CD4-positive, alpha-beta T cell treated with Interleukin-4 for 1 hour (primary cell): ENCODE measurements around the gene UNC45B.
"Not testable (repeated sequence)": the region's sequence is repeated elsewhere in the genome, so short reads cannot be mapped to it uniquely, and the experiment has no call there.

Experiments
- DNase-seq, 2 donors: peaks; one replicate each; pipeline ENCODE4 v3.0.0-alpha.2; 2020 to 2022

The UNC45B gene, protein sequence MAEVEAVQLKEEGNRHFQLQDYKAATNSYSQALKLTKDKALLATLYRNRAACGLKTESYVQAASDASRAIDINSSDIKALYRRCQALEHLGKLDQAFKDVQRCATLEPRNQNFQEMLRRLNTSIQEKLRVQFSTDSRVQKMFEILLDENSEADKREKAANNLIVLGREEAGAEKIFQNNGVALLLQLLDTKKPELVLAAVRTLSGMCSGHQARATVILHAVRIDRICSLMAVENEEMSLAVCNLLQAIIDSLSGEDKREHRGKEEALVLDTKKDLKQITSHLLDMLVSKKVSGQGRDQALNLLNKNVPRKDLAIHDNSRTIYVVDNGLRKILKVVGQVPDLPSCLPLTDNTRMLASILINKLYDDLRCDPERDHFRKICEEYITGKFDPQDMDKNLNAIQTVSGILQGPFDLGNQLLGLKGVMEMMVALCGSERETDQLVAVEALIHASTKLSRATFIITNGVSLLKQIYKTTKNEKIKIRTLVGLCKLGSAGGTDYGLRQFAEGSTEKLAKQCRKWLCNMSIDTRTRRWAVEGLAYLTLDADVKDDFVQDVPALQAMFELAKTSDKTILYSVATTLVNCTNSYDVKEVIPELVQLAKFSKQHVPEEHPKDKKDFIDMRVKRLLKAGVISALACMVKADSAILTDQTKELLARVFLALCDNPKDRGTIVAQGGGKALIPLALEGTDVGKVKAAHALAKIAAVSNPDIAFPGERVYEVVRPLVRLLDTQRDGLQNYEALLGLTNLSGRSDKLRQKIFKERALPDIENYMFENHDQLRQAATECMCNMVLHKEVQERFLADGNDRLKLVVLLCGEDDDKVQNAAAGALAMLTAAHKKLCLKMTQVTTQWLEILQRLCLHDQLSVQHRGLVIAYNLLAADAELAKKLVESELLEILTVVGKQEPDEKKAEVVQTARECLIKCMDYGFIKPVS

DNA sequence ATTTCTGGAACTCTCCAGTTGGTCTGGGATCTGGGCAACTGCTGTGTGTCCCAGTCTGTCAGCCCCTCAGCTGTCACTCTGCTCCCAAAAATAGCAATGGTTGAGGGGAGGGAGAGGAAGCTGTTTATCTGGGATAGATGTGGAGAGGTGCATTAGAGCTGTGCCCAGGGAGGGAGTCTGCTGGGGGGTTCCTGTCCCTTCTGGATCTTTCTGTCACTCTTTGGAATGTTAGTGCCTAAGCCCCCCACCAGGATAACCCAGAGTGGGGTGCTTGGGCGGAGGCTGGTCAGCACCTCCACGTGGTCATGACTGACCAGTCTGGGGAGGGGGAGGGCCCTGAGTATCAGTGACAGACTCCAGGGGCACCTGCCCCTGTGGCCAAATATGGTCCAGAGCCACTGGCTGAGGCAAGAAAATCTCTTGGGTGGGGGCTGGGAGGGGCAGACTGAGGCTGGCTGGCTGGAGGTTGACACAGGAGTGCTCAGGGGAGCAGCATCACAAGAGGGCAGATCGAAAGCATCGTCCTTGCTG, at the start of gene UNC45B:
Gene UNC45B (plus strand): TSS at position 443 of the 531 bp plus-strand sequence. CDS start 447 bp downstream, outside the sequence.
- no peak for DNase-seq

DNA sequence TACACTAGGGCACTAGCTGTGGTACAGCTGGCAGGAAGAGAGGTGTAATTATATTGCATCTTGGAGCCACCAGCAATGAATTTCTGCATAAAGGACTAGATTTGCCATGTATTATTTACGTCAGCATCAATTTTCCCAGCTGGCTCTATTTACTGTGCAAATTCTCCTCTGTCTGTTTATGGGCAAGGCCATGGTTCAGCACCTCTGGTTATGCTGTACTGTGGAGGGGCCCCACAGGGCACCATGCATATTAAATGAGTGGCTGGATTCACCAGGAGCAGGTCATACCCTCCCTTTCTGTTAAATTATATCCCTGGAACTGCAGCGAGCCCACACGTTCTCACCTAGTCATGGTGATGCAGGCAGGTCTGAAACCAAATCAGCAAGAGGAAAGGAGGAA, 47.7 kb upstream of the UNC45B start:
- DNase-seq: no peak

DNA sequence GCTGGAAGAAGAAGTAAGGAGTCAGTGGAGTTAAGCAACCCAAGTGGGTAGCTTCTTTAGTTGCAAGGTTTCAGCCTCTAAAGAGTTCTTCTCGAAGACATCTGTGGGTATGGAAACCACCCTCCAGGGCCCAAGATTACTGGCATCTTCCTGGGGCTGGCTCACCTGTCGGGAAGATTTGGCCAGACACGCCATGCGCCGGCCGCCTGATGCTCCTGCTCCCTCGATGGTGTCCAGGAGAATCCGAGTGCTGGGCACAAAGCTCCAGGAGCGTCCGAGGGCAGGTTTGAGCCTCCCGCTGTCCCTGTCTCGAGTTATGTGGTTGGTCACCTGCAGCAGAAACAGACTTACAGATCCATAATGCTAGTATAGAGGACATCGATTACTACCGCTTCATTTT, 46.6 kb upstream of the UNC45B start:
- DNase-seq: no peak

DNA sequence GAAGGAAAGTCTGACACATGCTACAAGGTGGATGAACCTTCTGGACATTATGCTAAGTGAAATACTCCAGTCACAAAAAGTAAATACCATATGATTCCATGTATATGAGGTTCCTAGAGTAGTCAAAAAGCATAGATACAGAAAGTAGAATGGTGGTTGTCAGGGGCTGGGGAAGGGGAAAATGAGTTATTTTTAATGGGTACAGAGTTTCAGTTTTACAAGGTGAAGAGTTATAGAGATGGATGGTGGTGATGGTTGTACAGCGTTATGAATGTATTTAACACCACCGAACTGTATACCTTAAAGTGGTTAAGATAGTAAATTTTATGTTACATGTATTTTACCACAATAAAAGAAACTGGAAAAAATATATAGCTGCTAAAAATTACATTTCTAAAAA, 45.9 kb upstream of the UNC45B start:
- no peak for DNase-seq

DNA sequence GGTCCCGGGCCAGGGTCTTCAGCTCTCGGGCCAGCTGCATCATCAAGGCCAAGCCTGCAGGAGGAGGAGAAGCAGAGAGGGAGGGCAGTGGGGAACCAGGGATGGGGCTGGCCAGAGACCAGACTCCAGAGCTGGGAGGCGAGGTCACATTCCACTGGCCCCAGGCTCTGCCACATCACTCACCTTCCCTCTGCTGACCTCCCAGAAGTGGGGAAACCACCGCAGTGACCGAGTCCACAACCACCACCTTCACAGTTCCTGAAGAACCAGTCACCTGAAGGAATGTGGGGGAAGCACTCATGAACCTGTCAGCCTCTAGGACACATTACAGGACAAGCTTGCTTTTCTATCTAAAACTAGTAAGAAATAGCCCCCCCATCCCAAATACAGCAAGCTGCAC, 44.3 kb upstream of the UNC45B start:
- DNase-seq: no peak

DNA sequence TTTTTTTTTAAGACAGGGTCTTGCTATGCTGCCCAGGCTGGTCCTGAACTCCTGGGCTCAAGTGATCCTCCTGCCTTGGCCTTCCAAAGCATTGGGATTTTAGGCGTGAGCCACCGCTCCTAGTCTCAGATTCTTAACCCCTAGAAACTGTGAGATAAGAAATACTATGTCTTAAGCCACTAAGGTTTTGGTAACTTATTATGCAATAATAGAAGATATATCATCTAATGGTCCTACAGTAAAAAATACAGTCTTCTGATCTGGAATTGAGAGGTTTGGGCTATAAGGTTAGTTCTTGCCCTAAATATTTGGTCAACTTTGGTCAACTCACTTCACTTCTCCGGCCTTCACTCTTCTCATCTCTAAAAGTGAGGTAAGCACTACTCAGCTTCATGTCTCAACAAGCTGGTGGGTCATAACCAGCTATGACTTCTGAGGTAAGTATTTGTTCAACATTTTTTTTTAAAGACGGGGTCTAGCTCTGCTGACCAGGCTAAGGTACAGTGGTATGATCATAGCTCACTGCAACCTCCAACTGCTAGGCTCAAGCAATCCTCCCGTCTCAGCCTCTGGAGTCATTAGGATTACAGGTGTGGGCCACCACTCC, 42.7 kb upstream of the UNC45B start:
- DNase-seq: no peak

DNA sequence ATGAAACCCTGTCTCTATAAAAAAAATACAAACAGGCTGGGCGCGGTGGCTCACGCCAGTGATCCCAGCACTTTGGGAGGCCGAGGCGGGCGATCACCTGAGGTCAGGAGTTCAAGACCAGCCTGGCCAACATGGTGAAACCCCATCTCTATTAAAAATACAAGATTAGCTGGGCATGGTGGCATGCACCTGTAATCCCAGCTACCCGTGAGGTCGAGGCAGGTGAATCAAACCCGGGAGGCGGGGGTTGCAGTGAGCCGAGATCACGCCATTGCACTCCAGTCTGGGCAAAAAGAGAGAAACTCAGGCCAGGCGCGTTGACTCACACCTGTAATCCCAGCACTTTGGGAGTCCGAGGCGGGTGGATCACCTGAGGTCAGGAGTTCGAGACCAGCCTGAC, 36.8 kb upstream of the UNC45B start:
- DNase-seq: not testable (repeated sequence)

DNA sequence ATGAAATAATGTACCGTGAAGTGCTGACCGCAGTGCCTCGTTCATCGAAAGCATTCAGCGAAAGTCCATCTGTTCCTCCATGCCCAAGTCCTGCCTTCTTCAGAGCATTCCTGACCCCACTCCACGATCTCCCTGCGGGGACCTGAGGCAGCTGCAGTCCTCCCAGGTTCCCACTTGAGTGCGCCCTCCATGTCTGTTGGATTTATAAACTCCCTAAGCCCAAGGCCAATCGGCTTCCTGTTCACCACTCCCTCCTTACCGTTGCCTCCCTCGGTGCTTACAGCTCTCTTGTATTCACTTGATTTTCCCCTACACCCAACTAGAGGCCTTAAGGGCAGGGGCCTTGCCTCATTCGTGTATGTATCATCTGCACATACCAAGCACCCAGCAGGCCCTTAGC, 30.8 kb upstream of the UNC45B start:
- no peak for DNase-seq

DNA sequence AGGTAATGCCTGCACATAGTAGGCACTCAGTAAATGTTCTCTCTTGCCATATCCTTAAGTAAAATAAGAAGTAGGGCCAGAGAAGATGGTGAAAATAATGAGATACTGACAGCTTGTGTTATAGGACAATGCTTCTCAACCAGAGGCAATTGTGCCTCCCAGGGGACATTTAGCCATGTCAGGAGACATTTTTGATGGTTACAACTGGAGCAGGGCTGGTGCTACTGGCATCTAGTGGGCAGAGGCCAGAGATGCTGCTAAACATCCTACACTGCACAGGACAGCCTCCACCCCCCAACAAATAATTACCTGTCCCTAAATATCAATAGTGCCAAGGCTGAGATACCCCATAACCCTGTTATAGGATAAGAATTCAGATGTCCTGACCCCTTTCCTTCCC, 29.6 kb upstream of the UNC45B start:
- peak in 1 of 2 donors; percentile 42 for DNase-seq

DNA sequence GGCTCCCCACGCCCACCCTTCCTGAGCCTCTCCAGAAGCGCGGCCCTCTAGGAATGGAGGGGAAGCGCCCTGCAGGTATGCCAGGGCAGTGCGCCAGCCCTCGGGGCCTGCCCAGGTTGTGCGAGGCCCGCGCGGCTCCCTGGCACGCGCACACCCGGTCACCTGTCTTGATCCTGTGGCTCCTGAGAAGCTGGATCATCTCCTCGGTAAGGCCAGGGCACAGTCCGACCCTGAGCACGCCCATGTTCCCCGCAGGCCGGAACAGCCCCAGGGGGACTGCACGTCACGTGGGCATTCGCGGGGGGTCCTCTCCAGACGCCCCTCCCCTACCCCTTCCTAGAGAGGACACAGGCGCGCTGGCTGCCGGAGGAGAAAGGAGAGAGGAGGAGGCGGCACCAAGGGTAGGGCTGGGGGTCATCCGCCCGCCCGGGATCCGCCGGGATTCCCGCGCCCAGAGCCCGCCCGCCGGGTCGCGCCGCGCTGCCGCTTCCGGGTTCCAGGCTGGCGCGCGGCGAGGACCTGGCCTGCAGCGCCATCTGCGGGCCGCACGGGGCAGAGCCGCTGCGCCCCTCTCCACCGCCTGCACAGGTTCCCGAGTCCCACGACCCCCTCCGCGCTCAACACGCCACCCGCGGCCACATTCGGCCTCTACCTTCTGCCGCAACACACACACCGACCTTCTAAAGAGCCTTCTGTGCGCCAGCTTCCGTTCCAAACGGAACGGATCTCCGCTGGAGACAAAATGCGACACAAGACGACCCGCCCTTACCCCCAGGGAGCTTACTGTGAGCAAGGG, 28.0 kb upstream of the UNC45B start, which contains the start of gene RAD51D:
Gene RAD51D (minus strand): TSS at position 491 of the 796 bp plus-strand sequence. CDS start 247 bp downstream, at position 244.
- peak; percentile 80 to 82 for DNase-seq

DNA sequence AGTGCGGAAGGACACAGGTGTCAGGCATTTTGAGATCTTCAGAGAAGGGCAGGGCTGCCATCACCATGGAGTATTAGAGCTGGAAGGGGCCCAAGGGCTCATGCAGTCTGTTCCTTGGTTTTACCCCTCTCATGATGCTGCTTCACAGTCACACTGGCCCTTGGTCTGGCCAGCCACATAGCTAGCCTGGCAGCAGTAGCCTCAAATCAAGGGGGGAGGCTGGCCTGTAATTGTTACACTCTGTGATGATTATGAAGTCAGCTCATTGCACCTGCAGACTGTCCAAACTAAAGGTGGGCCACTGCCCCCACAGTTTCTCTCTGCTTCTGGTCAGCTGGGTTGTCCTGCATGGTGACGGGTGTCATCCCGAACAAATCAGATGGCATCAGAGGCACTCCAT, 26.3 kb upstream of the UNC45B start, which contains the start of gene FNDC8:
Gene FNDC8 (plus strand): TSS at position 301 of the 400 bp plus-strand sequence. CDS start 79 bp downstream, at position 380.
- no peak for DNase-seq

DNA sequence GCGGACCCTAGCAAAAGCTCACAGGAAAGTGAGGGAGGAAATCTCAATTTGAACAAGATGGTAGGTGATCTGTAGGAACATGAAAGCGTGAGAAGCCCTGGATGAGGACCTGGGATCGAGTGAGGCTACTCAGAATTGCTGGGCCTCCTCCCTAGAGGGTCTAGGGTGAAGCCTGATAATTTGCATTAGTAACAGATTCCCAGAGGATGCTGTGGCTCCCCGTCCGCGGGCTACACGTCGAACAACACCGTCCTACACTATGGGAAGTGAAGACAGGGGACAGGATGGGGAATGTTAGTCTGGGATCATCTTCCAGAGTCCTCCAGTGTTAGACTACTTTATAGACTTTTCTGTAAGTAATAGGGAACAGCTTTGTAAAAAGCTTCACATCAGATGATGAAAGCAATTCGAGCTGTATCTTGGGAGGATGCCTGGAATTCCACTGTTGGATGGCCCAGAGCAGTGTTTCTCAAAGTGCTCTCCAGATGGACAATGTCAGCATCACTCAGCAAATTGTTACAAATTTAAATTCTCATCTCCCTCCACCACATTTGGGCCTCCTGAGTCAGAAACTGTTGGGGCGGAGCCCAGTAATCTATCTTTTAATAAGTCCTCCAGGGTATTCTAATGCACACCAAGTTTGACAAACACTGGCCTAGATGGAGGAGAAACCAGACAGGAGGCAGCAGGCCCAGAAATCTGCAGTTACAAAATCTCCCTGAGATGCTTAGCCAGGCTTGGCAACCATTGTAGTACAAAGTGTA, 19.7 kb upstream of the UNC45B start:
- no peak for DNase-seq

DNA sequence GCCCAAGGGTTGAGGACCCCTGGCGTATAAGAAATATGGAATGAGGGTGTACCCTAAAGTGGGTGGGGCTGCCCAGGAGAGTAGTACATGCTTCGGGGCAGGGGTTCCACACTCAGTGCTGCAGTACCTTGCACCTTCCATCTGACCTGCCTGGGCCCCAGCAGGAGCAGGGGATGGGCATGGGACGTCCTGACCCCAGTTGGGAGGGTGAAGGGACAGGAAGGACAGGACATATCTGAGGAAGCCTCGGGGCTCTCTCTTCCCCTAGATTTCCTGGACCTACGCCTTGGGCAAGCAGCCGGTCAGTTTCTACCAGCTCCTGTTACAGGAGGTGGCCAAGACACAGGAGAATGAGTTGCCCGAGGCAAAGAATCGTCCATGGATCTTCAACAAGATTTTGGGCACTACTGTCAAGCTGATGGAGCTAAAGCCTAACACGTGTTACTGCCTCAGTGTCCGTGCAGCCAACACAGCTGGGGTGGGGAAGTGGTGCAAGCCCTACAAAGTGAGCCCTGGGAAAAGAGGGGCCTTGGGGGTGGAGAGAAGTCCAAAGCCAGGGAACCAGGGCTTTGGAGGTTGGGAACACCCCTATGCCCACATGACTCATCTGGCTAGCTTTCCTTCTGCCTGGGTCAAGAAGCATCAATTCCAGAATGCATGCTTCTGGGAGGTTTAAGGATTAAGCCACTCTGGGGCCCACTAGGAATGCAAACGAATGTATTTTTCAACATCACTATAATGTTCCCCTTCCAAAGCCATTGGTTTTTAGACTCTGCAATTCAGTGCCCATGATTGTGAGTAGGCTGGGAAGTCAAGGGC, 18.3 kb upstream of the UNC45B start:
- DNase-seq: no peak

DNA sequence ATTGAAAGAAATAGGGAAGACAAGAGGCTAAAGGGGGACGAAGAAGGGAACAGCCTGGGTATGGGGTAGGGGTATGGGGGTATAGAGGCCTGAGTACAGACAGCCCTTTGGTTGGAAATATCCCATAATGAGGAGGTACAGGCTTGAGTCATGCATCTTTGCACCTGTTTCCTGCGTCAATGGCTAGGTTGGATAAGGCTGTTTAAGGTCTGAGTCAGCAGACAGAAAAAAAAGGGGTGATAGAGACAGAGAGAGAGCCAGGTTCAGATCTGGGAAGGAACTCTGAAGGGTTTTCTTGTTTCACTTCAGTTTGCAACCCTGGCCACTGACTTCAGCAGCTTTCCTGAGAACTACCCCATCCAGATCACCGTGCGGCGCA, 17.7 kb upstream of the UNC45B start:
- DNase-seq: no peak

DNA sequence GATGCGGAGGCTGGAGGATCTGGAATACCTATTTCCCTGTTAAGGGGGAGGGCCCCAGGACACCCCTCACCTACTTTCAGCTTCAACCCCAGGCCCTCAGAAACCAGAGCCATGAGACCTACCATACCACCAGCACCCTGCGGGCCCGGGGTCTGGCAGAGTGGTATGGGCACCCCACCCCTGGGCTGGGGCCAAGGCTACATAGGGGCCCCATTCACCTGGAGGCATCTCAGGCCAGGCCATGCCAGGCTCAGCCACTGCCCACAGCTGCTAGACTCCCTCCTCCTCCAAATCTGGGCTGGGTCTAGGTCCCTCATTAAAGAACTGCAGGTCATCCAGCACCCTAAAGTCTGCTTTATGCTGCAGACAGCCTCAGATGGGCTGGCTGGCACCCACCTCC, 17.2 kb upstream of the UNC45B start:
- no peak for DNase-seq

DNA sequence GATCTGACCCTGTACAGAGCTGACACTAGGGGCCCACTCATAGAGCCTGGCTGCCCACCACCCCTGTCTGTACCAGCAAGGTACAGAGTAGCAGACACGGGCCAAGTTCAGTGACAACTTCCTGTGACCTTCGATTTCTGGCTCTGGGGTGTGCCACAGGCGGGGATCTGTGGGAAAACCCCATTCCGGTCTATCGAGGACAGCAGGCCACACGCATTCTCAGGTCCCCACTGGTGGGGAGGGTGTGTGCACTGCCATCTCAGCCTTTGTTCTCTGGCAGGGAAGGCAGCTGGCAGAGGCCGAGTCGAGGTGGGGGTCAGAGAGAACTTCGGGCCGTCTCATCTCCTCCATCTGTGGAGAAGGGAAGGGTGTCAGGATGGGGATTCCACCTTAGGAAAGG, 15.5 kb upstream of the UNC45B start:
- DNase-seq: no peak

DNA sequence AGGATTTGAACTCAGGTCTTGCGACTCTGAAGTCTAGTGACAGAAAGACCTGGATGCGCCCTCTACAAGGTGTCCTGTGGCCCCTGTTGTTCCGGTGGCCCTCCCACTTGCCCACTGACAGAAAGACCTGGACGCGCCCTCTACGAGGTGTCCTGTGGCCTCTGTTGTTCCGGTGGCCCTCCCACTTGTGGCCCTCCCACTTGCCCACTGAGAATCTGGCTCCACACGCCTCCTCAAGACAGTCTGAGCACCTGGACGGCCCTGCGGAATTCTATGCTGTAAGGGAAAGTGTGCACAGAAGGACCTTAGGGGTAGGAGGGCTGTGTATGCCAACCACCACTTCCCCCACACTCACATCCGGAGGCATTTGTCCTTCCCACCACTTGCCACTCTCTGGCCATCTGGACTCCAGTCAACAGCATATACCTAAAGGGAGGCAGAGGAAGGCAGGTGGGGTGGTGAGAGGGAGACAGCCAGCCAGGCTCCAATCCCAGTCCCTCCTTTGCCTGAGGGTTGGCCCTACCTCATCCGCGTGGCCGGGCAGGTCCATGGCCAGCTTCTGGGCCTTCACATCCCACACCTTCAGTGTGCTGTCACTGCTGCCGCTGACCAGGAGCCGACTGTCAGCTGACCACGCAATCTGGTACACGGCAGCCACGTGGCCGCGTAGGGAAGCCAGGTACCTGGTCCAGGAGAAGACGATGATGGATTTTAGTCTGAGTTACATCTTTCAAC, 14.6 kb upstream of the UNC45B start:
- DNase-seq: no peak

DNA sequence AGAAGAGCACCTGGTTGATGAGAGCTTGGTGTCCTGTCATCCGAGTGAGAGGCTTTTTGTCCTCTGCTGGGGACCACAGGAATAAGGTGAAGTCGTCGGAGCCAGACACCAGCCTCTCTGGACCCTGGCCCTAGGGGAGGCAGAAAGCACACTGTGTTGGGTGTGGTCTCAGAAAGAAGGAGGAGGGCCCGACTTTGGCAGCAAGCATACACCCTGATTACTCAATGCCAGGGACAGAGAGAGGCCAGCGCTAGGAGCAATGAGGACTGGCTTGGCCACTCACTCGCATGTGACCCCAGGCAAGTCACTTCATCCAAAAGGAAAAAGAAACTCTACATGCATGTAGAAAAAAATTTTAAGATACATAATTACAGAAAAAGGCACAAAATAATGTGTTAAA, 12.3 kb upstream of the UNC45B start:
- DNase-seq: no peak

DNA sequence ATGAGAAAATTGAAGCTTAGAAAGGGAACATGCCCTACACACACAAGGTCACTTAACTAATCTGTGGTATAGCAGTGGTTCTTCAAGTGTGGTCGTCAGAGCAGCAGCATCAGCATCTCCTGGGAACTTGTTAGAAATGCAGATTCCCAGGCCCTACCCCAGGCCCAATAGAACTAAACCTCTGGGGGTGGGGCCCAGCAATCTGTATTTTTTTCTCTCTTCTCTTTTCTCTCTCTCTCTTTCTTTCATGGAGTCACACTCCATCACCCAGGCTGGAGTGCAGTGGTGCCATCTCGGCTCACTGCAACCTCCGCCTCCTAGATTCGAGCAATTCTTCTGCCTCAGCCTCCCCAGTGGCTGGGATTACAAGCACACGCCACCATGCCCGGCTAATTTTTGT, 9.4 kb upstream of the UNC45B start:
- no peak for DNase-seq
